GM10248 (cell line): ENCODE data around the gene PRSS12.

ENCODE experiments used
- CTCF ChIA-PET: fragments of 300-600 bp; sonication (Branson Sonifier 250); formaldehyde crosslinking; extraction: SDS; loops from one replicate; lab custom pipeline; 2021; ENCODE audit warnings: antibody characterized with exemption; lab: Yijun Ruan, JAX
- POLR2A ChIA-PET: fragments of 350-650 bp; sonication (Branson Sonifier 250); formaldehyde crosslinking; extraction: SDS; loops from one replicate; lab custom pipeline; 2020; ENCODE audit warnings: antibody characterized with exemption; lab: Yijun Ruan, JAX
- DNase-seq: peaks from one replicate; pipeline ENCODE4 v3.0.0; 2012; ENCODE audit errors: extremely low spot score
- CTCF ChIP-seq: IDR thresholded peaks from 2 replicates; pipeline ENCODE4 v1.5.1; 2012; ENCODE audit warnings: mild to moderate bottlenecking, low read depth; ENCODE audit errors: extremely low read depth, missing control alignments, control extremely low read depth

Gene PRSS12

DNA sequence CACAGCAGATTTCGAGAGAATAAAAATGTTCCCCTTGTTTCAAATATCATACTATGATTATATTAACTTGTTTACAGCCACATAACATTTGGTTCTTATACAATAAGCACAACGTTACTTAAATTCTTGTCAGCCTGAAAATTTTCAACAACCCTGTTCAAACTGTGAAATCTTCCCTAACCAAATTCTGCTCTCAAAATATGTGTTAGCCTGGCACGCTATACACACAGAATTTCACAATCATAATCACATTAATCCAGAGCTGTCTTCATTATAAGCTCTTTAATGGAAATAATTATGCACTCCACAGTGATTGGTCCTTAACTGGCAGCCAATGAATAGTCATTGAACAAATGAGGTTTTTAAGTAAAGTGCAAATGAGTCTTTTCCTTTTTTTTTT lies 7.3 kb upstream of the PRSS12 start:
- DNase-seq: no peak
- ChIA-PET POLR2A (no interaction called here), CTCF (interaction anchor here (1.0 kb wide), 1 partner anchor 16 kb away, joined by 3 read pairs; no protein-coding TSS in a partner anchor)
- no peak for TF ChIP-seq CTCF

GRCh38 chr4:118357601-118358000 lies 4.8 kb upstream of the PRSS12 start:
- no peak for DNase-seq
- TF ChIP-seq CTCF: no peak
- POLR2A ChIA-PET: no interaction called here
- CTCF ChIA-PET: interaction anchor here (1.9 kb wide), 1 partner anchor 14 kb away, joined by 6 read pairs; no protein-coding TSS in a partner anchor

GRCh38 chr4:118356731-118357130 lies 3.9 kb upstream of the PRSS12 start:
- TF ChIP-seq CTCF: no peak
- ChIA-PET POLR2A (no interaction called here), CTCF (no interaction called here)
- DNase-seq: no peak

DNA sequence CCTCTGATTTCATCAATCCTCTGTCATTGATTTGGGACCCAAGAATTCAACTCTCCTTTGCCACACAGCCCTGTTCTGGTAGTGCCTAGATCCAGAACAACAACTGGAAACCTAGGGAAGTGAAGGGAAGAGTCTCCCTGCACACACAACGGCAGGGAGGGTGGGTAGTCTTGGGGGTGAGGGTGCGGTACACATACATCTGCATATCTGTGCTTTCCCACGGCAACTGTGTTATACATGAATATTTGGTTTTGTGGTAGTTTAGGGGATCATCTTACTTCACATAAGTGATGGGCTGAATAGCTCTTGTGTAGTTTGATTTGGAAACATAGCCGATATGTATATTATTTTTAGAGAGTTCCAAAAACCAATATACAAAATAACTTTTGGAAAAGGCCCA lies 3.3 kb upstream of the PRSS12 start:
- POLR2A ChIA-PET: no interaction called here
- CTCF ChIA-PET: interaction anchor here (4.5 kb wide), 1 partner anchor 9 kb away, joined by 29 read pairs; no protein-coding TSS in a partner anchor
- no peak for TF ChIP-seq CTCF
- no peak for DNase-seq

- POLR2A ChIA-PET: no interaction called here
- TF ChIP-seq CTCF: no peak
- no peak for DNase-seq
- CTCF ChIA-PET: interaction anchor here (4.5 to 6.0 kb wide), 2 partner anchors 11 to 14 kb away, joined by 29 to 73 read pairs; no protein-coding TSS in a partner anchor
Observed at GRCh38 chr4:118354913-118355312, 2.1 kb upstream of the PRSS12 start.

DNA sequence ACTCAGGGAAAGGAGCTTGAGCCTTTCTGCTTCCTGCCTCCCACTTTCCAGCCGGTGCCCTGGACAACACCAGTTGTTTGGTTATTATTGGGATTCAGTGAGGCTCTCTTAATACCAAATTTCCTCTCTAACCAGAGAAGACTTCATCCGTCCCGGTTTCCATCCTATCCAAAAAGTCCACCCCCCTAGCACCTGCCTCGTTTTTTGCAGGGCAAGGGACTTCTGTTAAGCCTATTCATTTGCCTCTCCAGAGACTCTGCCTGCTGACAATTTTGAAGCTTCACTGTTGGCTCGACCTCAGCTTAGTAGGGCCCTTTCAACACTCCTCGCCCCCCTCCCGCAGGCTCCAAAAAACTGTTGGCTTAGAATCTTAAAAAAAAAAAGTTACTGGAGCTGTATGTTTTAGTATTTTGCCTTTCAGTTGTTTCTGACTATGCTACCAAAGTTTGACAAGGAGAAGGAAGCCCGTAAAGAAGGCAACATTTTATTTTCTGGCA lies 779 bp upstream of the PRSS12 start:
- POLR2A ChIA-PET: no interaction called here
- TF ChIP-seq CTCF: no peak
- CTCF ChIA-PET: interaction anchor here (0.7 to 6.0 kb wide), 21 partner anchors 8 to 87 kb away, joined by 3 to 73 read pairs (median 4); no protein-coding TSS in a partner anchor
- no peak for DNase-seq
